Testis (tissue), 2 donors: ENCODE measurements around the gene FBXL19.

Experiments used
- POLR2A ChIP-seq: fragments of 450-650 bp; IDR thresholded peaks from one replicate; pipeline ENCODE4 v1.6.1; 2017; ENCODE audit warnings: antibody characterized with exemption, mild to moderate bottlenecking, moderate library complexity
- TF ChIP-seq, protein P1 (sequence below), 3 experiments: fragments of 450-650 bp in 2 of 3; fragments of 200-600 bp in 1 of 3; sonication (generic) in 1 of 3; IDR thresholded peaks; one replicate each; pipeline ENCODE4 v1.5.1; 2016 to 2019; ENCODE audit warnings: antibody characterized with exemption in 3 of 3, mild to moderate bottlenecking in 2 of 3, moderate library complexity in 1 of 3

DNA sequence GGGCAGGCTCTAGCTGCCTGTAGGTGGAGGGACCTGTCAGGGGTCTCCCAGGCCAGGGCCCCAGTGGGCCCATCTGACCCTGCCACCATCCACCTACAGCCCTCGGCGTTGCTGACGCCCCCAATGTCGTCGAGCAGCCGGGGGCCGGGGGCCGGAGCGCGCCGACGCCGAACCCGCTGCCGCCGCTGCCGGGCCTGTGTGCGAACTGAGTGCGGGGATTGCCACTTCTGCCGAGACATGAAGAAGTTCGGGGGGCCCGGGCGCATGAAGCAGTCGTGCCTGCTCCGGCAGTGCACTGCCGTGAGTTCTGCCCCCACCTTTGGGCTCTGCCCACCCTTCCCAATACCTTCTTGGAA lies 2.2 kb downstream of the FBXL19 start:
- TF ChIP-seq POLR2A: no peak
- TF ChIP-seq, protein P1, sequence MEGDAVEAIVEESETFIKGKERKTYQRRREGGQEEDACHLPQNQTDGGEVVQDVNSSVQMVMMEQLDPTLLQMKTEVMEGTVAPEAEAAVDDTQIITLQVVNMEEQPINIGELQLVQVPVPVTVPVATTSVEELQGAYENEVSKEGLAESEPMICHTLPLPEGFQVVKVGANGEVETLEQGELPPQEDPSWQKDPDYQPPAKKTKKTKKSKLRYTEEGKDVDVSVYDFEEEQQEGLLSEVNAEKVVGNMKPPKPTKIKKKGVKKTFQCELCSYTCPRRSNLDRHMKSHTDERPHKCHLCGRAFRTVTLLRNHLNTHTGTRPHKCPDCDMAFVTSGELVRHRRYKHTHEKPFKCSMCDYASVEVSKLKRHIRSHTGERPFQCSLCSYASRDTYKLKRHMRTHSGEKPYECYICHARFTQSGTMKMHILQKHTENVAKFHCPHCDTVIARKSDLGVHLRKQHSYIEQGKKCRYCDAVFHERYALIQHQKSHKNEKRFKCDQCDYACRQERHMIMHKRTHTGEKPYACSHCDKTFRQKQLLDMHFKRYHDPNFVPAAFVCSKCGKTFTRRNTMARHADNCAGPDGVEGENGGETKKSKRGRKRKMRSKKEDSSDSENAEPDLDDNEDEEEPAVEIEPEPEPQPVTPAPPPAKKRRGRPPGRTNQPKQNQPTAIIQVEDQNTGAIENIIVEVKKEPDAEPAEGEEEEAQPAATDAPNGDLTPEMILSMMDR (IDR thresholded peaks at IDR 0.05): no peak
